GM18858 (cell line): ENCODE measurements around the gene RGS2.

Experiments
- ATAC-seq: cut with Tn5 transposase; IDR thresholded peaks from one replicate; pipeline ENCODE4 v1.9.1; 2021; ENCODE audit not compliant: unreplicated experiment

RGS2 gene

GRCh38 chr1:192826791-192827546 lies 18.1 kb downstream of the RGS2 start:
- no peak for ATAC-seq

DNA sequence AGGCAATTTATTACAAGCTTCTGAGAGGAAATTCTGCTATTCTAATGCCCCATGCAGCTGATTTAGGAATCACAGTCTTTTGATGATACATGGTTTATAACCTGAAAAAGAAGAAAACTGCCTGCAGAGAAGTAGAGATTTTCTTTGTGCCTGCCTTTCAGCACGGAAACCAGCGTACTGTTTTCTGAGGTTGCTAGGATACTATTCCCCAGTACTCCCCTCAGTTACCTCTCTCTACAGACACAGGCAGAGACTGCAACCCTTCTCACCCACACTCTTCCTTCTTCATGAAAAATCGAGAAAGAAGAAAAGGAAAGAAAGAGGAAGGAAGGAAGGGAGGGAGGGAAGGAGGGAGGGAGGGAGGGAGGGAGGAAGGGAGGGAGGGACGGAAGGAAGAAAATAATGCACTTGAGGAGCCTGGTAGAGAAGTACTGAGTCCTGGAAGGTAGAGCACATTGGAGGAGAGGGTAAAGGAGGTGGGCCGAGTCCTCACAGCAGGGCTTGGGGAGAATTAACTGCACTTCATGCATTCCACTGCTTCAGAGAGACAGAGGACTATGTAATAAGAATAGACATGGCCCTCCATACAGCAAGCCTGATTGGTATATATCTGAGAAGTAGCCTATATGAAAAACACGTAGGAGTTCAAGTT lies 21.9 kb downstream of the RGS2 start:
- no peak for ATAC-seq

- ATAC-seq = no peak
Observed at GRCh38 chr1:192831706-192832355, 23.0 kb downstream of the RGS2 start.

GRCh38 chr1:192832492-192832891 lies 23.7 kb downstream of the RGS2 start:
- ATAC-seq = no peak

DNA sequence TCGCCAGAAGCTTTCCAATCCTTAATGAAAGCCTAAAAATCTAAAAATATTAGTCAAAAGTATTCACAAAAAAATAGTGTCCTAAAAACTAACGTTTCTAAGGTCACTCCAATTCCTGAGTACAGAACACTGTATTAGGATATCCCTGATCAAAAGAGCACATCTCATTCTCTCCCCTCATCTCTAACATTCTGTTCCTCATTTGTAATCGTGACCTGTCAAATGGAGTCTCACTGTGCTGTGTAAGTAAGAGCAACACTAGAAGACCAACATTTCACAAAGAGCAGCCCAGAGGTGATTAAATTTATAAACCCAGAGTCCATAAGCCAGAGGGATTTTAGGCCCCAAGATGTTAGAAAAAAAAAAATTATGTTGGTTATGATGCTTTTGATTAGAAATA lies 26.3 kb downstream of the RGS2 start:
- ATAC-seq = no peak

GRCh38 chr1:192839162-192840066 lies 30.6 kb downstream of the RGS2 start:
- no peak for ATAC-seq

DNA sequence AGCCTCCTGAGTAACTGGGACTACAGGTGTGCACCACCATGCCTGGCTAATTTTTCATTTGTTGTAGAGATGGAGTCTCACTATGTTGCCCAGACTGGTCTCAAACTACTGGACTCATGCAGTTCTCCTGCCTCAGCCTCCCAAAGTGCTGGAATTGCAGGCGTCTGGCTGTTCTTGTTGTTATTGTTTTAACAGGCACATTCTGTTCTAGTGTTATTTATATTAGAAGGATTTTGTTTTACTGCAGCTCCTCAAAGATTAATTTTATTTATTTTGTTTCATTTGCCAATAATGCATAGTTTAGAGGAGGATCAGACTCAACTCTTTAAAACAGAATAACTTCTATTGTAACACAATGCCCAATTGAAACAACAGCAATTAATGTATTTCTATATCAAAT lies 35.5 kb downstream of the RGS2 start:
- ATAC-seq = no peak

GRCh38 chr1:192846950-192847349 lies 38.1 kb downstream of the RGS2 start:
- no peak for ATAC-seq

DNA sequence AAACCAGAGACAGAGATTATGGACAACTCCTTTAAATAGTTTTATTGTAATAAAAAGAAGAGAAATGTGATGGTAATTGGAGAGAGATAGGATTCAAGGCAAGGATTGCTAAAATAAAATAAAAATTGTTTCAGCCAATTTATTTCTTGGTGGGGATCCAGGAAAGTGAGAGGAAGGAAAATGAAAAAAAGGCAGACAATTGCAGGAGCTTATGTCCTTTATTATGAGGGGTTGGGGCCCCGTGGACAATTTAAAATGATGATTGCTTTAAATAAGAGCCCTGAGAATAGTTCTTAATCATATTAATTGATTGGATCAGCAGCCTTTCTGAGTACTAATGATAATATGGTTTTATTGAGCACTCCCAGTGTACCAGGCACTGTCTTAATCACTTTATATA lies 40.2 kb downstream of the RGS2 start:
- ATAC-seq = no peak

DNA sequence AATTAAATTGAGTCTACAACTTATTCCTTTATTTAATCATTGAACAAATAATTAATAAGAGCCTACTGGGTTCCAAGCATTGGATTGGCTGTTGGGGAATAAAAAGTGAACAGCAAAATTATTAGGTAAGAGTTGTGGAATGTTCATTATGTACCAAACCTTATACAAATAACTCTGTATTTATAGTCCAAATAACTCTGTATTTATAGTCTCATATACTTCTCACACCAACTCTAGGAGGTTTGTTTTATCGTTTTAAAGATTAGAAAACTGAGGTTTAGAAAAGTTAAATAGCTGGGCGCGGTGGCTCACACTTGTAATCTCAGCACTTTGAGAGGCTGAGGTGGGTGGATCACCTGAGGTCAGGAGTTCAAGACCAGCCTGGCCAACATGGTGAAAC lies 40.6 kb downstream of the RGS2 start:
- no peak for ATAC-seq

- ATAC-seq = no peak
Observed at GRCh38 chr1:192852001-192852947, 43.4 kb downstream of the RGS2 start.

DNA sequence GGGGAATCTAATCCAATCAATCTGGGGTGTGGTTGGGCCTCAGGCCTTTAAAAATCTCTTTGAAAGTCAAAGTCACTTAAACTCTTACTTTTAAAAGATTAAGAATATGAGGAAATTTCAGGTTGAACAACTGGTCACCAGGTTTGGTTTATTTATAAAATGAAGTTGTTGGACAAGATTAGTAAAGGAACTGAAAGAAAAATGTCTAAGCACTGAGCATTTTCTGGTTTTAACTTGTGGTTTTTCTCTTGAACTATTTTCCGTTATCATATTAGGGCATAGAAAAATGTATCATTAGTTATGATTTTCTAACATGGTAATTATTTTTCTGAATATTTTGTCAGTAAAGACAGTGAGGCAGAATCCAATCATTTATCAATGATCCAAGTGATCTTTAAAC lies 49.6 kb downstream of the RGS2 start:
- ATAC-seq = no peak

DNA sequence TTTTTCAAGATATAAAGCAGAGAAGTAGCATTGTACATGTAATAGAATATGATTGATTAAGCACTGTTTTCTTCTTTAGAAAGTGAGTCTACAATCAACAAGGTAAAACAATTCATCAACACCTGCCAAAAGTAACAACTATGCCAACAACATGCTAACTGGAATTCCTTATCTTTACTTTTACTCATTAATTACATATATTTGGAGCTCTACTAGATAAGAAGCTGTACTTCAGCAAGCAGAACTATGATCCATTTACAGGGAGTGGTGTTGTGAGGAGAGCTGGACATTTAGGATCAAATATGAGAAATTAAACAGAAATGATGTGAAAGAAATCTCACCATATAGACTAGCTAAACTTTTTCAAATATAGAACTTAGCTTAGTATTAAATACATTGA lies 51.0 kb downstream of the RGS2 start:
- no peak for ATAC-seq

- no peak for ATAC-seq
Observed at GRCh38 chr1:192860478-192861185, 51.8 kb downstream of the RGS2 start.

DNA sequence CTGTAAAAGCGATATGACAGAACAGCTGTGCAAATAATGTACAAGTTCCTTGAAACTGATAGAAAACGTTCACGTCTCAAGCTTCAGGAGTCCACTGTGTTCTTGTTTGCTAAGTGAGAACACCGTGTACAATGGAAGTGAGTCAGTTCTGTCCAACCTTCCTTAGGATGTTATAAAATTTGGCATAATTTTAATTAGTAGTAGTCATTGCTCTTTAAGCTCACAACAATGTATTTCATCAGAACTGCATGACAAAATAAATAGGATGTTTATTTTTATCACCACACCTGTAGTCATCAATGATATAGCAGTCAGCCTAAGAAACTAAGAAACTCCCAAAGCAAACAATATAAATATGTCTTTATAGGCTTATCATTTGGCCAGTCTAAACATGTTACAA lies 53.0 kb downstream of the RGS2 start:
- no peak for ATAC-seq
